H9 (cell line): ENCODE data around the gene IPO13. TPM values are rescaled to one million over a fixed set of nuclear protein-coding genes. Genes with fewer than 3 reads are reported as not detected.

Experiments used
- DNase-seq: peaks from one replicate; pipeline ENCODE4 v3.0.0-alpha.2; 2017
- H2AFZ ChIP-seq: one replicate; pipeline ENCODE4 v1.6.1; 2013; ENCODE audit warnings: mild to moderate bottlenecking, low read length, control low read depth, moderate library complexity
- H2AK5ac ChIP-seq: 2 replicates; pipeline ENCODE4 v1.6.1; 2013; ENCODE audit warnings: low read length, control low read depth, mixed read lengths; ENCODE audit not compliant: insufficient read length
- H2BK120ac ChIP-seq: one replicate; pipeline ENCODE4 v1.6.1; 2013; ENCODE audit warnings: low read depth, mild to moderate bottlenecking, low read length, control low read depth, inconsistent platforms; ENCODE audit not compliant: poor library complexity, severe bottlenecking
- H2BK12ac ChIP-seq: 2 replicates; pipeline ENCODE4 v1.6.1; 2013; ENCODE audit warnings: low read length, control low read depth, mixed read lengths, low read depth; ENCODE audit not compliant: insufficient read length
- H2BK15ac ChIP-seq: 2 replicates; pipeline ENCODE4 v1.6.1; 2013; ENCODE audit warnings: low read depth, low read length, control low read depth
- H2BK20ac ChIP-seq: one replicate; pipeline ENCODE4 v1.6.1; 2013; ENCODE audit warnings: low read depth, mild to moderate bottlenecking, low read length, control low read depth, inconsistent platforms; ENCODE audit not compliant: poor library complexity, severe bottlenecking
- H2BK5ac ChIP-seq: 2 replicates; pipeline ENCODE4 v1.6.1; 2013; ENCODE audit warnings: low read length, control low read depth, mixed read lengths; ENCODE audit not compliant: insufficient read length
- H3K14ac ChIP-seq: 2 replicates; pipeline ENCODE4 v1.6.1; 2013; ENCODE audit warnings: low read length, control low read depth; ENCODE audit not compliant: insufficient read depth
- H3K18ac ChIP-seq: 2 replicates; pipeline ENCODE4 v1.6.1; 2013; ENCODE audit warnings: low read depth, mild to moderate bottlenecking, mixed read lengths, low read length, control low read depth; ENCODE audit not compliant: insufficient read length
- H3K23ac ChIP-seq: 2 replicates; pipeline ENCODE4 v1.6.1; 2013; ENCODE audit warnings: low read length, control low read depth, mixed read lengths, low read depth; ENCODE audit not compliant: insufficient read length
- H3K23me2 ChIP-seq: 2 replicates; pipeline ENCODE4 v1.6.1; 2013; ENCODE audit warnings: low read depth, mild to moderate bottlenecking, mixed read lengths, low read length, control low read depth; ENCODE audit not compliant: insufficient read length, poor library complexity, severe bottlenecking
- H3K27ac ChIP-seq: 2 replicates; pipeline ENCODE4 v1.5.1; 2013; ENCODE audit warnings: low read length, control low read depth, mixed read lengths, low read depth; ENCODE audit not compliant: insufficient read length
- H3K27me3 ChIP-seq: 2 replicates; pipeline ENCODE4 v1.6.1; 2013; ENCODE audit warnings: low read length, control low read depth, inconsistent platforms; ENCODE audit not compliant: insufficient read depth
- H3K4ac ChIP-seq: 2 replicates; pipeline ENCODE4 v1.6.1; 2013; ENCODE audit warnings: low read depth, mild to moderate bottlenecking, control low read depth, inconsistent platforms, low read length, moderate library complexity
- H3K4me1 ChIP-seq: 2 replicates; pipeline ENCODE4 v1.6.1; 2013; ENCODE audit warnings: low read length, control low read depth, inconsistent platforms; ENCODE audit not compliant: insufficient read depth
- H3K4me2 ChIP-seq: 2 replicates; pipeline ENCODE4 v1.6.1; 2013; ENCODE audit warnings: low read length, control low read depth, mixed read lengths; ENCODE audit not compliant: insufficient read length, insufficient read depth
- H3K56ac ChIP-seq: 2 replicates; pipeline ENCODE4 v1.6.1; 2013; ENCODE audit warnings: low read depth, mild to moderate bottlenecking, mixed read lengths, low read length, control low read depth; ENCODE audit not compliant: insufficient read length
- H3K79me1 ChIP-seq: 2 replicates; pipeline ENCODE4 v1.6.1; 2013; ENCODE audit warnings: low read depth, mild to moderate bottlenecking, moderate library complexity, low read length, control low read depth, inconsistent platforms; ENCODE audit not compliant: insufficient read depth, poor library complexity, severe bottlenecking
- H3K79me2 ChIP-seq: 2 replicates; pipeline ENCODE4 v1.6.1; 2013; ENCODE audit warnings: low read length, control low read depth, inconsistent platforms; ENCODE audit not compliant: insufficient read depth
- H3K9ac ChIP-seq: 2 replicates; pipeline ENCODE4 v1.6.1; 2013; ENCODE audit warnings: low read length, control low read depth, mixed read lengths; ENCODE audit not compliant: insufficient read length; ENCODE audit errors: extremely low read depth
- H3K9me3 ChIP-seq: one replicate; pipeline ENCODE4 v1.6.1; 2013; ENCODE audit warnings: low read depth, low read length, inconsistent platforms; ENCODE audit not compliant: control insufficient read depth
- H3T11ph ChIP-seq: one replicate; pipeline ENCODE4 v1.6.1; 2013; ENCODE audit warnings: mild to moderate bottlenecking, low read length, control low read depth, inconsistent platforms
- H4K20me1 ChIP-seq: one replicate; pipeline ENCODE4 v1.6.1; 2013; ENCODE audit not compliant: control insufficient read depth, insufficient read length, insufficient read depth
- H4K5ac ChIP-seq: 2 replicates; pipeline ENCODE4 v1.6.1; 2013; ENCODE audit warnings: low read depth, mild to moderate bottlenecking, mixed read lengths, low read length, control low read depth; ENCODE audit not compliant: insufficient read length
- H4K8ac ChIP-seq: replicated peaks from 2 replicates; pipeline ENCODE4 v1.6.1; 2013; ENCODE audit warnings: low read length, control low read depth, mixed read lengths, low read depth; ENCODE audit not compliant: insufficient read length
- H4K91ac ChIP-seq: 2 replicates; pipeline ENCODE4 v1.6.1; 2013; ENCODE audit warnings: low read depth, mild to moderate bottlenecking, moderate library complexity, mixed read lengths, low read length, control low read depth; ENCODE audit not compliant: insufficient read length
- H3K27ac Mint-ChIP-seq, 3 experiments: 2 replicates in 2 of 3; 3 replicates in 1 of 3; pipeline ENCODE4 v1.8.0; 2020 to 2021; ENCODE audit warnings: mixed read lengths in 3 of 3, mild to moderate bottlenecking in 1 of 3, moderate library complexity in 1 of 3
- H3K27me3 Mint-ChIP-seq: 2 replicates; pipeline ENCODE4 v1.8.0; 2021; ENCODE audit warnings: low read depth, mild to moderate bottlenecking, moderate library complexity, mixed read lengths
- H3K36me3 Mint-ChIP-seq, 3 experiments: 2 replicates in 2 of 3; 3 replicates in 1 of 3; pipeline ENCODE4 v1.8.0; 2020 to 2021; ENCODE audit warnings: low read depth in 3 of 3, mixed read lengths in 3 of 3; ENCODE audit not compliant: insufficient read depth in 1 of 3
- H3K4me1 Mint-ChIP-seq, 2 experiments: 2 replicates each; pipeline ENCODE4 v1.8.0; 2020; ENCODE audit warnings: mixed read lengths in 2 of 2
- H3K4me3 Mint-ChIP-seq, 2 experiments: 2 replicates in 1 of 2; 3 replicates in 1 of 2; pipeline ENCODE4 v1.8.0; 2020 to 2021; ENCODE audit warnings: mild to moderate bottlenecking in 2 of 2, mixed read lengths in 2 of 2, moderate library complexity in 1 of 2
- H3K9me3 Mint-ChIP-seq, 2 experiments: 2 replicates in 1 of 2; 3 replicates in 1 of 2; pipeline ENCODE4 v1.8.0; 2020; ENCODE audit warnings: mild to moderate bottlenecking in 2 of 2, mixed read lengths in 2 of 2, moderate library complexity in 1 of 2
- WGBS: extraction: QIAGEN DNeasy Blood & Tissue Kit; methylation state at CpG from one replicate; pipeline ENCODE4 v1.1.7; 2013; ENCODE audit warnings: missing lambda C conversion rate, low lambda C conversion rate, mixed read lengths; ENCODE audit not compliant: insufficient read length; ENCODE audit errors: extremely low coverage; 5-methylcytosine and 5-hydroxymethylcytosine counted together
- total RNA-seq: library from RNA; stranded (reverse); gene quantifications from 2 replicates; pipeline ENCODE4 v1.2.1, GENCODE V29; 2021
- TF ChIP-seq, protein P1 (sequence below): fragments of 200-600 bp; sonication (generic); conservative IDR thresholded peaks from 3 replicates; pipeline ENCODE4 v1.8.0; 2021; ENCODE audit warnings: antibody characterized with exemption, mild to moderate bottlenecking

The IPO13 gene
- total RNA-seq, 1 experiment from 2014 or later: 24.5 TPM

DNA sequence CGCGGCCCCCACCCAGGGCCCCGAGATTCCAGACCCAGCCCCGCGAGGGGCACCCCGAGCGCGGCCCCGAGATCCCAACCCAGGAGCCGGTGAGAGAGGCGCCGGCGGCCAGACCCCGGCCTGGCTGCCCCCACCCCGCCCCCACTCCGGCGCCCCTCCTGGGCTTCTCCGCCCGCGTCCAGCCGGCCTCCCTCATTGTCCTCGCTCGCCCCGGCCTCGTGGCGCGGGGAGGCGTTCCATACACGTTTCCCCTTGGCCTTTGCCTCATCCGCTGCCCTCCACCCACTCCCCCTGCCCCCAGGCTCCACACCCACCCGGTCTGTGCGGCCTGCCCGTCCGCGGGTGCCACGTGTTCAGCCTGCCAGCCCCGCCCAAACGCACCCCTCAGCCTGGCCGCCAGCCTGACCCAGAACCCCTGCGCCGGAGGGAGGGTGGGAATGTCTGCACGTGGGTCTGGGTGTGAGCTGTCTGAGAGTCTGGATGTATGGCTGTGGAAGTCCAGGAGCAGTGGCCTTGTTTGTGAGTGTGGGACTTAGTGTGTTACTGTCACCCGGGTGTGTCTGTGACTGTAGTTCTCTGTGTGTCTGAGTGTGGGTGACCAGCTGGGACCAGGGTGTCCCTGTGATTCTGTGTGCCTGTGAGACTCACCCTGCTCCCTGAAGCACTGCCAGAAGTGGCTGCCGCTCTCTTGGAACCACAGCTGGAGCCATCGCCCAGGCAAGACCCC lies 32.9 kb downstream of the IPO13 start:
- peak overlapping the region; percentile 89 to 92 for H3K4me3 Mint-ChIP-seq
- H3K27ac Mint-ChIP-seq: peak overlapping the region in 1 of 3 experiments; percentile 92; a peak in 2 of 7 replicates
- Histone ChIP-seq H3T11ph (no peak overlapping the region), H3K14ac (peak overlapping the region; percentile 80), H3K27ac (no peak overlapping the region), H2BK120ac (no peak overlapping the region), H3K23ac (no peak overlapping the region), H3K79me2 (peaks cover 3% of the 10 kb centered on the region; the same call in 1 of the 2 replicates), H3K9ac (peak overlapping the region; percentile 39), H3K9me3 (no peaks in the 10 kb centered on the region), H3K4me2 (peak overlapping the region; percentile 57), H2BK5ac (no peak overlapping the region), H2BK15ac (no peak overlapping the region), H3K4me1 (peaks cover 8% of the 10 kb centered on the region; the same call in 1 of the 2 replicates), H2AK5ac (no peak overlapping the region), H3K23me2 (peaks cover 17% of the 10 kb centered on the region), H2BK12ac (no peak overlapping the region), H3K79me1 (peaks cover 6% of the 10 kb centered on the region), H4K8ac (no peak overlapping the region), H4K20me1 (no peaks in the 10 kb centered on the region), H3K18ac (peak overlapping the region; percentile 1), H2BK20ac (no peak overlapping the region), H3K56ac (no peak overlapping the region), H4K91ac (no peak overlapping the region), H3K4ac (no peak overlapping the region), H3K27me3 (no peaks in the 10 kb centered on the region), H2AFZ (no peak overlapping the region), H4K5ac (no peak overlapping the region)
- DNase-seq: no peak
- H3K4me1 Mint-ChIP-seq: peaks cover 24 to 32% of the 10 kb centered on the region in 2 experiments
- H3K36me3 Mint-ChIP-seq: peaks cover 26 to 55% (median 52%) of the 10 kb centered on the region in 3 experiments; a peak in 6 of 7 replicates
- no peaks in the 10 kb centered on the region for H3K27me3 Mint-ChIP-seq
- H3K9me3 Mint-ChIP-seq: no peaks in the 10 kb centered on the region; a peak in 1 of 5 replicates
- TF ChIP-seq, protein P1, sequence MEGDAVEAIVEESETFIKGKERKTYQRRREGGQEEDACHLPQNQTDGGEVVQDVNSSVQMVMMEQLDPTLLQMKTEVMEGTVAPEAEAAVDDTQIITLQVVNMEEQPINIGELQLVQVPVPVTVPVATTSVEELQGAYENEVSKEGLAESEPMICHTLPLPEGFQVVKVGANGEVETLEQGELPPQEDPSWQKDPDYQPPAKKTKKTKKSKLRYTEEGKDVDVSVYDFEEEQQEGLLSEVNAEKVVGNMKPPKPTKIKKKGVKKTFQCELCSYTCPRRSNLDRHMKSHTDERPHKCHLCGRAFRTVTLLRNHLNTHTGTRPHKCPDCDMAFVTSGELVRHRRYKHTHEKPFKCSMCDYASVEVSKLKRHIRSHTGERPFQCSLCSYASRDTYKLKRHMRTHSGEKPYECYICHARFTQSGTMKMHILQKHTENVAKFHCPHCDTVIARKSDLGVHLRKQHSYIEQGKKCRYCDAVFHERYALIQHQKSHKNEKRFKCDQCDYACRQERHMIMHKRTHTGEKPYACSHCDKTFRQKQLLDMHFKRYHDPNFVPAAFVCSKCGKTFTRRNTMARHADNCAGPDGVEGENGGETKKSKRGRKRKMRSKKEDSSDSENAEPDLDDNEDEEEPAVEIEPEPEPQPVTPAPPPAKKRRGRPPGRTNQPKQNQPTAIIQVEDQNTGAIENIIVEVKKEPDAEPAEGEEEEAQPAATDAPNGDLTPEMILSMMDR: no peak
- no CpG with 5 or more reads among the region's 45 CpGs for WGBS
